NCI-H510A (cell line): Measurements from ENCODE around the gene BUD23.
"Not testable (repeated sequence)": the region's sequence is repeated elsewhere in the genome, so short reads cannot be mapped to it uniquely, and the experiment has no call there.

Source experiments
- DNase-seq: peaks from one replicate; lab custom pipeline; 2025; lab: John Stamatoyannopoulos, UW

Gene BUD23

DNA sequence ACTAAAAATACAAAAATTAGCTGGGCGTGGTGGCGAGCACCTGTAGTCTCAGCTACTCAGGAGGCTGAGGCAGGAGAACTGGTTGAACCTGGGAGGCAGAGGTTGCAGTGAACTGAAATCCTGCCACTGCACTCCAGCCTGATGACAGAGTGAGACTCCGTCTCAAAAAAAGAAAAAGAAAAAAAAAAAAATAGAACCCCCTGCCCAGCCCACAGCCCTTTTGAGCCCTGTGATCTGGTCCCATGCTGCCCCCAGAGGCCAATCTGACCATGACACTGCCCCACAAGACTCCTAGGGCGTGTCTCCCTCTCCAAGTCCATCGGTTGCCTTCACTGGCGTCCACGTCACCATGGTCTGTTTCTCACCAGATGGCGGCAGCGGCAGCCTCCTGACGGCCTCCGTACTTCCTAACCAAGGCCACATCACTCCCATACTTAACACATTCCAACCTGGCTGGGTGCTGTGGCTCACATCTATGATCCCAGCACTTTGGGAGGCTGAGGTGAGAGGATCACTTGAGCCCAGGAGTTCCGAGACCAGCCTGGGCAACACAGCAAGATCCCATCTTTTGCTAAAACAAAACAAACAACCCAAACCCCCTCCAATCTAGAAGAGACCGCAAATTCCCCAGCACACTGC lies 18.1 kb downstream of the BUD23 start:
- DNase-seq, result no peak

DNA sequence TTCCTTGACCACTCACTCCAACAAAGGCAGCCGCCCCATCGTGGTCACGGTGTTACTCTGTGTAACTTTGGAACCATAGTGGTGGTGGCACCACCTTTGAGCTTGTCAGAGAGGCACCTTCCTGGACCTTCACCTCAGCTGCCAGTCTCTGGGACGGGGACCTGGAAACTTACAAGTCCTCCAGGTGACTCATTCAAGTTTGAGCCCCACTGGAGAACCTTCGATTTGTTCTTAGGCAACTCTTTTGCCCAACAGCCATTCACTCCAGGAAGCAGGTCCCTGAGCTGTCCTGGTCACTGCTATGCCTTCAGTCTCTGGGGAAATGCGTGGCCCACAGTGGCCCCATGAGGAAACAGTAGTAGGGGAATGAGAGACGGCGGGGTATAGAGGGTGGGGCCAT lies 18.8 kb downstream of the BUD23 start:
- DNase-seq, result no peak

DNA sequence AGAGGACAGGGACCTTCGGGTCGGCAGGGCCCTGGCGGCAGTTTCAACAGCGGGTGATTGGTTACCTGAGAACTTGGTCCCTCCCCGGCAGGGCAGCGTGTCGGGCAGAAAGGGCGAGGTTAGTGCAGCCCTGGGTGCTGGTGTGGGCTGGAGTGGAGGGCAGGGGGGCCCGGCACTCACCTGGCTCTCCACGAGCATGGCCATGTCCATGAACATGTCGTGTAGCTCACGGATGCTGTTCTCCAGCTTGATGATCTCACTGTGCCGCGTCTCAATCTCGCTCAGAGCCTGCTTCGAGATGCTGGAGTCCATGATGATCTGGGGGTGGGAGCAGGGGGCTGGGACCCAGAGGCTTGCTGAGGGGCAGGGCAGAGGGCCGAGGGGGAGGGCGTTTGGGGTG lies 19.3 kb downstream of the BUD23 start:
- no peak for DNase-seq

DNA sequence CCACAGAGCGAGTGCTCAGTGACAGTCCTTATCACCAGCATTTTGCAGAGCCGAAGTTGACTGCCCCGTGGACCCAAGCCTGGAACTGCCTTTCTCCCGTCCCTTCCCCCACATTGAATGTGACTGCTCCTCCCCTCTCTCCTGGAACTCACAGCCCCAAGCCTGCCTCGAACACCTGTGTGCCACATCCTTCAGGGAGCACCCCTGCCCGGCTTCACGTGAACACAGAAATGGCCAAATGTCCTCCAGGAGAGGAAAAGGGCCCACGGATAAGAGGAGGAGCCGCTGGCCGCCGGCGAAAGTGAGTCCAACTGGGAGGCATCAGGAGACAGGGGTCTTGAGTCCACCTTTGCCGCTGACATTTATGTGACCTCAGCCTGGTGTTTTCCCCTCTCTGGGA lies 19.8 kb downstream of the BUD23 start:
- DNase-seq, result no peak

DNA sequence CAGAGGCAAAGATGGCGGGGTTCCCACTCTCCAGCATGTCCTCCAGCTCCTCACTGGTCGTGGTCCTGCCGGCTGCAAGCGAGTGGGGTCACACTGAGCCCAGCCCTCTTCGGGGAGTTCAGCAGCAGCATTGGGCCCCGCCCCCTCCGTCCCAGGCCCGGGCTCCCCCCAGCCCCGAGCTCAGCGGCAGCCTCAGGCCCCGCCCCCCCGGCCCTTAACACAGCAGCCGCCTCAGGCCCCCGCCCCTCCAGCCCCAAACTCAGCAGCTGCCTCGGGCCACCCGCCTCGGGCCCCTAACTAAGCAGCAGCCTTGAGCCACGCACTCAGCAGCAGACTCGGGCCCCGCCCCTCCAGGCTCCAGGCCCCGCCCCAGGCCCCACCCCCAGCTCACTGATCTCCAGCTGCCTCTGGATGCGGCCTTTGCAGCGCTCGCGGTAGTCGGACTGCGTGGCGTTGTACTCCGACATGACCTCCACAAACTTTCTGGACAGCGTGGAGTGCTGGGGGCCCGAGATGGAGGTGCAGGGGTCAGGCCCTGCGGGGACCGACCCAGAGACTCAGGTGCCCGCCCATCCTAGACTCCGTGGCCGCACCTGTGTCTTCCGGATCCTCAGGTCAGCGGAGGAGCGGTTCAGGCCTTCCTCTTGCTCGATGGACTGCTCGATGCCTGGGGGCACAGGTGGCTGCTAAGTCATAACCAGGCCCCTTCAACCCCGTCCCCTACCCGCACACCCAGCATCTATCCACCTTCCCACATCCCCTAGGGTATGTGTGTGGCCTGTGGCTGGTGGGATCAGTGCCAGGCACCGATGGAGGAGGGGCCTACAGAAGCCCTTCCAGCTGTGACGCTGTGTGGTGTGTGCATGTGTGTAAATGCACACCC lies 20.6 kb downstream of the BUD23 start:
- DNase-seq, result no peak

DNA sequence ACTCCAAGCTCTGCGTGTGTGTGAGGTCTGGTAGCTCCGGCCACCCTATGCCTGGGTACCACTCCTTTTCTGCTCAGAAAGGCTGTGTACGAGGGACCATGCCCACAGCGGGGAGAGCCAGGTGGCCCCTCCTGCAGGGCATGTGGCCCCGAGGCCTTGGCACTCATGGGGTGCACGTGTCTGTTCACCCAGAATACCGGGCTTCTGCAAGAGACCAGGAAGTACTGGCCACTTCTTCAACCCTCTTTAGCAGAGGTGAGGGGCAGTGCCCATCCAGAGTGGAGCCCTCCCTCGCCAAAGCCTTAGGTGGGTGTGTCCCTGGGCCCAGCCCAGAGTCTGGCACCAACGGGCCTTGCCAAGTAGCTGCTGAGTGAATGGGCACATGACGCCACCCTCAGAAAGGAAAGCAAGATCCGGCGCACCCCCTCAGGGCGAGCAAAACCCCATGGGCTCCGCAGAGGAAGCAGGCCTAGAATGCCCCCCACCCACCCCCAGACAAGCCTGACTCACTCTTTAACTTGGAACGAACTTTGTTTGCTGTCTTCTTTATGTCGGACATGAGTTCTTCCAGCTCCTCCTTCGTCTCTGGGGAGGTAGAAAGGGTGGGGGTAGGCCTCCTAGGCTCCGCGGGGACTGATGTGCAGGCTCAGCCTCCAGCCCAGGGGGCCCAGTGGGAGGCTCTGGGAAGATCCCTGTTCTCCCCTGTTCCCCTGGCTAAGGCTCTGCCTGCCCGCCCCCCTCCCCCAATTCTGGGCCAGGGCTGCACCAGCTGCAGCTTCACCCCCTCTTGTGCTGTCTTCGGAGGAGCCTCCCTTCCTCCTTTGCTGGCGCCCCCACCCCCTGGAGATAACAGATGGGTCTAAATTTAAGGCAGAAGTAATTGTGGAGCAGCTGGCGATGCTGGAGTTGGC lies 21.5 kb downstream of the BUD23 start:
- DNase-seq, result no peak

DNA sequence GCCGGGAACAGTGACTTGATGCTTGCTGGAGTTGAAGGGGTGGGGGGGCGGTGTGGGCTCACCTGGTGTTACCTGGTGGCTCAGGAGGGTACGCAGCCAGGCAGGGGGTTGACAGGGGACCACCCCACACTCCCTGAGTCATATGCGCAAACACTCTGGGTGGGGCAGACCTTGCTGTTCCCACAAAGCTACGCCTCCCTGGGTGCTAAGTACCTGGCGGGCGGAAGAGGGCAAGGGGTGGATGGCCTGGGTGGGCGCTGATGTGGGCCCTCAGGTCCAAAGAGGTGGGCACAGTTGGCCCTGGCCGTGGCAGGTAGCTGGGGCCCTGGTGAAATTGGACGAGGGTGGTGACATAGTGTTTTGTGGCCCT lies 22.1 kb downstream of the BUD23 start:
- DNase-seq, result no peak

DNA sequence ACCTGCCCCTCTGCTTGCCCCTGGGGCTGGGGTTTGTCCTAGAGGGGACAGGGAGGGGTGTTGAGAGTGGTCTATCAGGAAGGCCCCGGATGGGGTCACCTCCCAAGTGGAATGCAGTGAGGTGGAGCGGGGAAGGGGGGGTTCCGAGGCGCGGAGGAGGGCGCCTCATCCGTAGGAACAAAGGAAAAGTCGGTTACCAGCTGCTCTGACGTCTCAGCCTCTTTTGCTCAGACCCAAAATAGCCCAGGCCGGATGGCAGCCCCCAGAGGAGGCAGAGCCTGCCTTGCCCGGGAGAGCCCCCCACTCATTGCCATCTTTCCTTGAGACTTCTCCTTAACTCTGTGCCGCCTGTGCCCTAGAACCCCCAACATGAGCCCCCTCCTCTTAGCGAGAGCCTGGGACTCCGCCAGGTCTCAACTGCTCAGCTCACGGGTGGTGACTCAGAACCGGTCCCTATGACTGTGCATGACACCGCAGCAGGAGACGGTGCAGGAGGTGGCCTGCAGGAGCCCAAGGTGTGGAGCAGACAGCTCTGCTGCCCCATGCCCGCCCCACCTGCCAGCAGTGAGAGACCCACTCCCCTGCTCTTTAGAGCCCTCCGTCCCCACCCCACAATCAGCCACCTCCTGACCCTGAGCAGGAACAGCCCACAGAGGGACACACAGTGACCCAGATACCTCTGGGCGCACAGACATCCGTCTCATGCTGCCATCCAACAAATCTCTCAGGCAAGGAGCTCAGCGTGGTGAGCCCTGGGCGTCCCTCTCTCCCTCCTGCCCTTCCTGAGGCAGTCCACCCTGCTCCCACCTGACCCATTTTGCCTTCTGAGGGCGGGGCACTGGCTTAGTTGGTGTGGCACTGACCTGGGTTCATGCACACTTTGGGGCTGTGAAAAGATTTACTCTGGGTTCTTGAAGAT lies 23.0 kb downstream of the BUD23 start:
- DNase-seq, result no peak

DNA sequence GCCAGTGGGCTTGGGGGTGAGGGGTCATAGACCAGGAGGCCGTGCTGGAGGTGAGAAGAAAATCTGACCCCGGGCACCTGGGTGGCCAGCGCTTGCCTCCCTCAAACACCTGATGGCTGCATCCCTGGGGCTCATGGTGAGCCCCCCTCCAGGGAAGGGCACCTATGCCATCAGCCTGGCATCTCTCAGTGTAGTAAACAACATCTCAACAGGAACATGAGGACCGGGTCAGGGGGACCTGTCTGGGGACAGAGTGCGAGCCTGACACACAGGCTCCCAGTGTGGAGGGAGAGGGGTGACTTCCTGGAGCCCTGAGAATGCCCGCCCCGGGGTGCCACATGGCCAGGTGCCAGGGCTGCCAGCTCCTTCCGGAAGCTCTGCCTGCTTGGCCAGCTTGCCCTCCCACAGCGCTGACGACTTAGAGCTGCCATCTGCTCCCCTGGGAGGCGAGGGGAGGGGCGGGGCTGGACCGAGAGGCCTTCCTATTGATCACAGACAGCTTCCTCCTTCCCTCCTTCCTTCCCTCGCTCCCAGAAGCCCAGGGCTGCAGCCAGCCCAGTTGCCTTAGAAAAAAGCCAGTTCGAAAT lies 23.7 kb downstream of the BUD23 start:
- DNase-seq, result peak; percentile 90

DNA sequence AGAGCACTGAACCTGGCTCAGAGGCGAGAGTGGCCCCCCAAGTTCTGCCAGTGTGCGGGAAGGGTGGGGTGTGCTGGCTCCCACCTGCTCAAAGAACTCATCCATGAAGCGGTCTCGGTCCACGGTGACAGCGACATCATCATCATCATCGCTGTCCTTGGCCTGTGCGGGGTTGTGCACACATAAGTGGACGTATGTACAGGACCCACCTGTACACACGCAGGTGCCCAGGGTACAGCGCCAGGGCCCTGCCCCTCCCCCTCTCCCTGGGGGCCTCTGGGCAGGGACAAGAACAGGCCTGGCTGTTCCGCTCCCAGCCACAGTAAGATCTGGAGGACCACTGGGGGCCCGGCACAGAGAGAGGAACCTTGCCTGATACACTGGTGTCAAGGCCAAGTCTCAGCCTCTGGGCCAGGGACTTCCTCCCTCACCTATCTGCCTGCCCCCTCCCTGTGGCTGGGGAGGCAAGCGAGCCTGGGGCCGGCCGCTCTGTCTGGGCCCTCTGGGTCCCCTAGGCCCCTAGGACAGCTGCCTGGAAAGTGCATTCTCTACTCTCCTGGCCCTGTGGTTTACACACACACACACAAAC lies 25.7 kb downstream of the BUD23 start:
- no peak for DNase-seq

DNA sequence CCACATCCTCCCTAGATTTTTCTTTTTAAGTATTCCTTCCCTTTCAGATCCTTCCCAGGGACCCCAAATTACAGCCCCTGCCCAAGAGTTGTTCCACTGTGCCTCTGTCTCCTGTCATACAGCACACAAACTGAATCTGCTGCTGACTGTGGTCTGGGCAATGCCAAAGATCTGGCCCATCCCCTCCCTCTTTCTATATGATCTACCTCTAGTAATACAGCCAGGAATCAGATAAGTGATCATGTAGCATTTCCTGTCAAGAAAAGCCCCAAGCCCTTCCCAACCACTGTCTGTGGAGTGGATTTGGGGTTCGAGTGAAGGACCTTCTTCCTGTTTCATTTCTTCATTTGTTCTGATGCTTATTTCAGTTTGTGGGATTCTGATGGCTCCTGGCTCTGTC lies 29.4 kb downstream of the BUD23 start:
- no peak for DNase-seq

DNA sequence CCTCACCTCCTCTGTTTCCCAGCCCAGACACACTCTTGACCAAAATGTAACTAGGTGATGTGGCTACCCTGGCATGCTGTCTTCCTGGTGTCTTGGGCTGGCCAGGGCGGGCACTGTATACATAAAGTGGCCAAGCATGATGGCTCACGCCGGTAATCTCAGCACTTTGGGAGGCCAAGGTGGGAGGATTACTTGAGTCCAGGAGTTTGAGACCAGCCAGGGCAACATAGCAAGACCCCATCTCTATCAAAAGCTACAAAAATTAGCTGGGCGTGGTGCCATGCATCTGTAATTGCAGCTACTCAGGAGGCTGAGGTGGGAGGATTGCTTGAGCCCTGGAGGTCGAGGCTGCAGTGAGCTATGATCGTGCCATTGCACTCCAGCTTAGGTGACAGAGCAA lies 29.9 kb downstream of the BUD23 start:
- DNase-seq, result not testable (repeated sequence)

DNA sequence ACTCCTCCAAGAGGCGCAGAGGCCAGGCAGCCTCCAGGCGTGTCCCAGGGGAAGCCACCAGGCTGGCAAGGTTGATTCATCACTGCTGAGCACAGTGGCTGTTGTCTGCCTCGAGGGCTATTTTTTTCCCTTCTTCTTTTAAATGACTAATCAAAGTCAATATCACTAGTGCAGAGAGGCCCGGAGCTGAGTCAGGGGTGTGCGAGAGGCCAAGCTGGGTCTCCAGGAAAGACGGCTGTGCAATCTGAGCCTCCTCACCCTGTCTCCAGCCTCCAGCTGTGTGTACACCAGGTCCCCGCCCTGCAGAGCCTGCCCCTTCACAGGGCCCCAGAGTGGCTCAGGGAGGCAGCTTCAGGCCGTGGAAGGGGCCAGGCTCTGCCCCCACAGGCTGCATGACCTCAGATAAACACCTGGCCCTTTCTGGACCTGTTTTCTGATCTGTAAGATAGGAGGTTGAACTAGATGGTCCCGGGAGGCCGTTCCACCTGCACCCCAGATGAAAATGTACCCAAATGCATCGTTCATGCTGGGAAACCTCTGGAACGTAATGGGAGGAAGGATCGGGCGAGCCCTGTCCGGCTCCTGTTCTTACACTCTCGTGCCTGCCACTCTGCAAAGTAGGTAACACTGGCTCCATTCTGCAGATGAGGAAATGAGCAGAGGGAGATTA lies 32.4 kb downstream of the BUD23 start:
- peak; percentile 94 for DNase-seq

DNA sequence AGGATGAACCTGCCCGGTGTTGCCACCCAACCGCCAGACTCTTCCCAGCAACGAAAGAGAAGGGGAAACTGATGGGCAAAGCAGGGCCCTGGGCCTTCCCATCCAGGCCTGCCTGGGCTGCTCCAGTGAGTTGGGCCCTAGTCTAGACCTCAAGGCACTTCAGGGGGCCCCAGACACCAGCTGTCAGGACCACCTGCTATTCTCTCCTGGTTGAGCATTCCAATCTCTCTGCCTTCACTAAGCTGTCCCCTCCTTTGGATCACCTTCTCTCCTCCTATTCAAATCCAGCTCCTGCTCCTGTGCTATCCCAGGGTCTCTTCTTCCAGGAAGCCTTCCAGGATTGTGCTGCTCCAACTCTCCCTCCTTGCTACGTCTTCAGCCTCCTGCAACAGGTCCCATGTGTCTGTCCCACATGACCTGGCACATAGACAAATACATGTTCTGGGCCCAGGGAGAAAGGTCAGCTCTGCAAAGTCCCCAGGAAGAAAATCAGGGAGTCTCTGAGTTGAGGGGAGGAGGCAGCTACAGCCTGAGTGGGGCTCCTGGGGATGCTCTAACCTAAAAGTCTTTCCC lies 33.0 kb downstream of the BUD23 start:
- DNase-seq, result no peak

DNA sequence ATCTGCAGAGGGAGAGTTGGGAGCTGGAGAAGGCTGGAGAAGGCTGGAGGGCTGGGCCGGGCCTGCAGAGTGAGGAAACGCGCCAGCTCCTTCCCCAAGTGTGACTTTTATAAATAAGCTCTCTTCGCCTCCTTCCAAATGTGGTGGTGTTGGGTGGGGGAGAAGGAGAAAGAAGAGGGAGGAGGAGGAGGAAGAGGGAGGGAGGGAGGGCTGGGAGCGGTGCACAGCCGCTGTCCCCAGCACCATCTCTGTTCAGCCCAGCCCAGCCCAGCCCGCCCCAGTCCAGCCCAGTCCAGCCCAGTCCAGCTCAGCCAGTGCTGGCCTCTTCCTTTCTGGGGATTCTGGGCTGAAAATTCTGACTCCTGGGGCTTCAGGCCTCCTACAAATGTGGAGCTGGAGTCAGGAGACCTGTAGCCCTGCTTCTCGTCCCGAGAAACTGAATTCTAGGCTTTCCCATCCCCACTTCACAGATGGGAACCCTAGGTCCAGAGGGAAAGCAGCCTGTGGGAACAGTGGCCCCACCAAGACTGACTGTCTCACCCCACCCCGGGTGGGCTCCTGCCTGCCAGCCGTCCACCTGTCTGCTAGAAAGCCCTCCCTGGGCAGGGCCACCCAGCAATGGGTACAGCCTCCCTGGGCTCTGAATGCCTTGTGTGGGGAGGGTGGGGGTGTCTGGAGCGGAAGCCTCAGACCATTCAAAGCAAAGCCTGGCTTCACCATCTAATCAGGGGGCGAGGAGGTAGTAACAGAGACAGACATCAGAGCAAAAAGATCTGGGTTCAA lies 33.8 kb downstream of the BUD23 start:
- DNase-seq, result no peak

DNA sequence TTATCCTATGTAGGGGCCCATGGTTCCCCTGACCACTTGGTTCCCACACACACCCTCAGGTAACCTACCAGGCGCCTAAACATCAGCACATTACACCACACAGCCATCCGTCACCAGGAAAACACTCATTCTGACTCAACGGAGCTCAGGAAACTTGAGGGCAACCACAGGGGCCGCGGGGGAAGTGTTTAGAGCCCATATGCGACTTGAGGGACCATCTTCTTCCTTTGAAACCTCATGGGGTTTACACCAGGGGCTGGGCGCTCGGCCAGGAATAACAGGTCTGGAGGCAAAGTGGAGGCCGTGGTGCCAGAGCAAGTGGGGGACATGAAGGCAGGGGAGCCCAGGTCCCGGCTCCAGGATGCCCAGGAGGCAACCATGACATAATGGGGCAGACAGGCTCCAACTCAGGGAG lies 34.6 kb downstream of the BUD23 start:
- no peak for DNase-seq

DNA sequence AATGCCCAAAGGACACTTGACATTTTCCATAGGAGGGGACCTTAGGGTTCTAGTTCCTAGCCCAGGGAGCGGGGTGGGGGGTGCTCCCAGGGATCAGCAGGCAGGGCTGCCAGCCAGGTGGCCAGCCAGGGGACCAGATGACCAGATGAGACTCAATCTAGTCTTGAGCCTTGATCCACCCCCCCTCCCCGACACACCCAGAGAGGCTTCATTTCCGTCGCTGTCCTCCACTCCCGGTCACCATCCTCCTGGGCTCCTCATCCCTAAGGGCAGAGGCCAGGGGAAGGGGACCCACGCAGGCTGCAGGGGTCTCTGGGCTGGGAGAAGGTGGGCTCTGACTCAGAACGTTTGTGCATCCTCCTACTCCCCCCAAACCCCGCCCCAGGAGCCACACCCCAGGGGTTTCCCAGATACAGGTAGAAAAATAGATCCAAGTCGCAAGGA lies 35.1 kb downstream of the BUD23 start:
- DNase-seq, result no peak

DNA sequence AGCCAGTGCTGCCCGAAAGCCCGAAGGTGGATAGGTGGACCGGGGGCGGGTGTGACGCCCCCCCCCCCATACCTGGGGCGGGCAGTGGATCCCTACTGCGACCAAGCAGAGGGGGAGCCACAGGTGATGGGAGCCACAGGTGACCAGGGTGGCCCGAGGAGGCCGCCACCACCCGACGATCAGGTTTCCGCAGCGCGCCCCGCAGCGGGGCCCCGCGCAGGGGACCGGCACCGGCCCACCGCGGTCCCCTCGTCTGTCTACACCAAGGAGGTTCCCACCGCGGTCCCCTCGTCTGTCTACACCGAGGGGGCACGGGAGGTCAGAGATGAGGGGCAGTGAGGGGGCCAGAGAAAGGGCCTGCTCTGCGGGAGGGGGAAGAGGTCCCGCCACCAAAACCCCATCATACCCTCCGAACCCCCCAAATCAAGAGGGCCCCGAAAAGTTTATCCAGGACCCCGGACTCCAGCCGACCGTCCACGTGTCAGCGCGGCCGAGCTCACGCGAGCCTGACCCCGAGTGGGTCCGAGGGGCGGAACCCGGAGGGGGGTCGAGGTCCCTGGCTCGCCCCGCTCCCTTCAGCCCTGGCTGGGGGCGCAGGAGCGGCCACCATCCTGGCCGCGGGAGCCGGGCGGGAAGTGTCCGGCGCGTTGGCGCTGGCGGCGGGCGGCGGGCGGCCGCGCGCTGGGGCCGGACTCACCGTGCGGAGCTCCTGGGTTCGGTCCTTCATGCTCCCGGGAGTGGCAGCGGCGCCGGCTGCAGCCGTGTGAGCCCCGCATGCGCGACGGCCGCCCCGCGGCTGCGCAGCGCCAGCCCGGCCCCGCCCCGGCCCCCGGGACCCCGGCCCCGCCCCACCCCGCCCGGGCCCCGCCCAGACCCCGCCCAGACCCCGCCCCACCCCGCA lies 35.8 kb downstream of the BUD23 start, which contains the start of gene STX1A:
Gene STX1A (minus strand): TSS at position 765 of the 901 bp plus-strand sequence. CDS start 38 bp downstream, at position 727.
- DNase-seq, result peak; percentile 58
